ENCODE measurements around the gene IRS2. TPM values are rescaled to one million over a fixed set of nuclear protein-coding genes. Genes with fewer than 3 reads are reported as not detected.

Gene IRS2
- total RNA-seq, 4 donors from 2014 or later = 42.3 to 82.5 (median 52.6) TPM

GRCh38 chr13:109794095-109794494 is 7.7 kb upstream of the IRS2 start:
- no peak for TF ChIP-seq CTCF (IDR thresholded peaks at IDR 0.05; ENCODE audit: low read depth)

GRCh38 chr13:109792416-109793059 is 6.2 kb upstream of the IRS2 start:
- TF ChIP-seq CTCF (IDR thresholded peaks at IDR 0.05; ENCODE audit: low read depth) = no peak

- no peak for TF ChIP-seq CTCF (IDR thresholded peaks at IDR 0.05; ENCODE audit: low read depth)
These were observed 4.7 kb upstream of the IRS2 start for GRCh38 chr13:109790942-109791605.

GRCh38 chr13:109790086-109790485 is 3.7 kb upstream of the IRS2 start:
- no peak for TF ChIP-seq CTCF (IDR thresholded peaks at IDR 0.05; ENCODE audit: low read depth)

GRCh38 chr13:109789262-109789661 is 2.9 kb upstream of the IRS2 start:
- TF ChIP-seq CTCF (IDR thresholded peaks at IDR 0.05; ENCODE audit: low read depth) = no peak

- no peak for TF ChIP-seq CTCF (IDR thresholded peaks at IDR 0.05; ENCODE audit: low read depth)
These were observed 2.2 kb upstream of the IRS2 start for GRCh38 chr13:109788372-109789111.
